HUES48 (cell line): ENCODE data around the gene XRCC1.

Source experiments
- H3K27ac ChIP-seq: one replicate; pipeline ENCODE4 v1.7.0; 2013; ENCODE audit warnings: low read depth, low read length, inconsistent platforms
- H3K27me3 ChIP-seq: 2 replicates; pipeline ENCODE4 v1.6.1; 2013; ENCODE audit warnings: mild to moderate bottlenecking, low read length; ENCODE audit not compliant: control insufficient read depth, insufficient read depth
- H3K36me3 ChIP-seq: 2 replicates; pipeline ENCODE4 v1.6.1; 2013; ENCODE audit warnings: low read length; ENCODE audit not compliant: control insufficient read depth, insufficient read depth
- H3K4me1 ChIP-seq: 2 replicates; pipeline ENCODE4 v1.6.1; 2013; ENCODE audit warnings: mild to moderate bottlenecking, low read length; ENCODE audit not compliant: control insufficient read depth, insufficient read depth
- H3K4me3 ChIP-seq: 2 replicates; pipeline ENCODE4 v1.5.1; 2013; ENCODE audit warnings: mild to moderate bottlenecking, low read depth, low read length
- H3K9ac ChIP-seq: 2 replicates; pipeline ENCODE4 v1.6.1; 2013; ENCODE audit warnings: mild to moderate bottlenecking, low read depth, low read length, moderate library complexity
- H3K9me3 ChIP-seq: 2 replicates; pipeline ENCODE4 v1.6.1; 2013; ENCODE audit warnings: low read length; ENCODE audit not compliant: control insufficient read depth, insufficient read depth

Gene XRCC1

DNA sequence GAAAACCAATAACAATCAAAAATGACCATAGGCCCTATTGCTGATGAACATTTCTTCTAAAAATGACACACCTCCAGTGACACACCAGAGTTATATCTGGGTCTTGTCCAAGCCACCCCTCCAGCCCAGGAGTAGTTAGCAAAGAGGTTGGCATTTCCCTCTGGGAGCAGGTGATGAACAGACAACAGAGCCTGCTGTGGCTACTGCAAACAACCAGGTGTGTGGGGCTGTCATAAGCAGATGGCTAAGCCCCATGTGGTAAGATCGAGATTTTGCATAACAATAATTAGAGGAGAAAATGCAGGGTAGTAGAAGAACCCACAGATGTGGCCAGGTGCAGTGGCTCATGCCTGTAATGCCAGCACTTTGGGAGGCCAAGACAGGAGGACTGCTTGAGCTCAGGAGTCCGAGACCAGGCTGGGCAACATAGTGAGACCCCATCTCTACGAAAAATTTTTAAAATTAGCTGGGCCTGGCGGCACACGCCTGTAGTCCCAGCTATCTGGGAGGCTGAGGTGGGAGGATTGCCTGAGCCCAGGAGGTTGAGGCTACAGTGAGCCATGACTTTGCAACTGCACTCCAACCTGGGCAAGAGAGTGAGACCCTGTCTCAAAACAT is 5.0 kb downstream of the XRCC1 start:
- Histone ChIP-seq H3K9me3 (no peaks in the 10 kb centered on the region), H3K27me3 (no peaks in the 10 kb centered on the region), H3K4me3 (no peak overlapping the region), H3K9ac (no peak overlapping the region), H3K4me1 (peaks cover 6% of the 10 kb centered on the region; the same call in 1 of the 2 replicates), H3K27ac (no peak overlapping the region), H3K36me3 (peaks cover 10% of the 10 kb centered on the region)

DNA sequence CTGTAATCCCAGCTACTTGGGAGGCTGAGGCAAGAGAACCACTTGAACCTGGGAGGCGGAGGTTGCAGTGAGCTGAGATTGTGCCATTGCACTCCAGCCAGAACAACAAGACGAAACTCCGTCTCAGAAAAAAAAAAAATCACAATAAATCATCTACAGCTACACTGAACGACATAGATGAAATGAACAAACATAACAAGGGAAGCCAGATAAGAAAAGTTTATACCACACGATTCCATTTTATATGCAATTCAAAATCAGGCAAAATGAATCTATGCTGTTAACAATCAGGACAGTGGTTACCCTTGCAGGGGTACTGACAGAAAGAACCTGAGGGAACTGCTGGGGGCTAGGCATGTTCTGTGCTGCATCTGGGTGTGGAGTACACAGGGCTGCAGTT is 5.7 kb downstream of the XRCC1 start:
- Histone ChIP-seq H3K27me3 (no peaks in the 10 kb centered on the region), H3K9ac (no peak overlapping the region), H3K9me3 (no peaks in the 10 kb centered on the region), H3K36me3 (peaks cover 10% of the 10 kb centered on the region), H3K27ac (no peak overlapping the region), H3K4me3 (no peak overlapping the region), H3K4me1 (peaks cover 2% of the 10 kb centered on the region; the same call in 1 of the 2 replicates)

DNA sequence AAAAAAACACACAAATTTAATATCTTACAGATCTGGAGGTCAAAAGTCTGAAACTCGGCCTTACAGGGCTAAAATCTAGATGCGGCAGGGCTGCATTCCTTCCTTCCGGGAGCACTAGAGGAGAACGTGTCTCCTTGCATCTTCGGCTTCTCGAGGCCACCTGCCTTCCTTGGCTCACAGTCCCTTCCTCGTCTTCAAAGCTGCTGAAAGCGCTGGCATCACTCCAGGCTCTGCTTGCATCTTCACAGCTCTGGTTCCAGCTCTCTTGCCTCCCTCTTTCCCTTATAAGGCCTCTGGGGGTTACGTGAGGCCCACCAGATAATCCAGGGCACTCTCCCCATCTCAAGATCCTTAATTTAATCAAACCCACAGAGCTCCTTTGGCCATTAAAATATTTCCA is 10.5 kb downstream of the XRCC1 start:
- H3K36me3 ChIP-seq = peaks cover 14% of the 10 kb centered on the region; the same call in 1 of the 2 replicates
- no peaks in the 10 kb centered on the region for H3K9me3 ChIP-seq
- no peak overlapping the region for H3K4me3 ChIP-seq
- no peak overlapping the region for H3K27ac ChIP-seq
- H3K9ac ChIP-seq = no peak overlapping the region
- no peaks in the 10 kb centered on the region for H3K27me3 ChIP-seq
- no peaks in the 10 kb centered on the region for H3K4me1 ChIP-seq

DNA sequence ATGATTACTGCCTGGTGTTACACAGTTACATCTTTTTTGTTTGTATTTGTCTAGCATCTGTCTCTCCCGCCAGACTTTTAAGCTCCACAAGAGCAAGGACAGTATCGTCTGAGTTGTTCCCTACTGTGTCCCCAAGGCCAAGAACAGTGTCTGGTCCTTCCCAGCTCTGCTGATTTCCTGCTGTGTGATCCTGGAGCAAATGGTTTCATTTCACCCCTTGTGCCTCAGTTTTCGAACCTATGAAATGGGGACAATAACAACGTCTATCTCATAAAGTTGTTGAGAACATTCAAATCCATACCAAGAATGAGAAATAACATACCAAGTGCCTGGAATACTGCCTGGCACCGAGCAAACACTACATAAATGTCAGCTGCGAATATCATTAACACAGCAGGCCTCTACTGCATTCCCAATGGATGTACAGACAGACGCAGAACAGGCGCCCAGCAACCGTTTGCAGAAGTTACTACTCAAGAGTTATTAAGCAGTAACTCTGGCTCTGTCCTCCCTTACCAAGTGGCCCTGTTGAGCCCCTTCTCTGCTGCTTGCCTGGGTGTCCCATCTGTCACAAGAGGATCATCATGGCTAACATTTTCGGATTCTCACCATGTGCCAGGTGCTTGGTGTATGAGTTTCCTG is 11.4 kb downstream of the XRCC1 start:
- Histone ChIP-seq H3K4me3 (no peak overlapping the region), H3K4me1 (no peaks in the 10 kb centered on the region), H3K36me3 (peaks cover 16% of the 10 kb centered on the region; the same call in 1 of the 2 replicates), H3K27me3 (no peaks in the 10 kb centered on the region), H3K27ac (no peak overlapping the region), H3K9me3 (no peaks in the 10 kb centered on the region), H3K9ac (no peak overlapping the region)

DNA sequence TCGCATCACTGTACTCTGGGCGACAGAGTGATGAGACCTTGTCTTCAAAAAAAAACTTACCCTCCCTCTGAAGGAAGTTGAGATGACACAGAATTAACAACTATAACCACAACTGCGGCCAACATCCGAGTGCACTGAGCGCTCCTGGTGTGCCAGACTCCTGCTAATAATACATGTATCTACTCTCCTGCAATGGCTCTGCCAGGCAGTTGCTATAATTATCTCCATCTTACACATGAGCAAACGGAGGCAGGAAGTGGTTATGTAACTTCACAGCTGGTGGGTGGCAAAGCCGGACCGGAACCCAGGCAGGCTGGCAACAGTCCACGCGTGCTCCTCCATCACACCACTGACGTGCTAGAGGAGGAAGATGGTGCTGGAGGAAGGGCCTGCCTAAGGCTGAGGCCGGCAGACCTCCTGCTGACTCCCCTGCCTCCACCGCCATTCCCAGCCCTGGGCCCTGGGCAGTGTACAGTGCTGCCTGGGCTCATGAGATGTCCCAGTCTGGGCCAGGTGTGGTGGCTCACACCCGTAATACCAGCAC is 12.6 kb downstream of the XRCC1 start:
- Histone ChIP-seq H3K27ac (no peak overlapping the region), H3K9ac (no peak overlapping the region), H3K4me1 (no peaks in the 10 kb centered on the region), H3K4me3 (no peak overlapping the region), H3K9me3 (no peaks in the 10 kb centered on the region), H3K36me3 (peaks cover 20% of the 10 kb centered on the region), H3K27me3 (no peaks in the 10 kb centered on the region)

DNA sequence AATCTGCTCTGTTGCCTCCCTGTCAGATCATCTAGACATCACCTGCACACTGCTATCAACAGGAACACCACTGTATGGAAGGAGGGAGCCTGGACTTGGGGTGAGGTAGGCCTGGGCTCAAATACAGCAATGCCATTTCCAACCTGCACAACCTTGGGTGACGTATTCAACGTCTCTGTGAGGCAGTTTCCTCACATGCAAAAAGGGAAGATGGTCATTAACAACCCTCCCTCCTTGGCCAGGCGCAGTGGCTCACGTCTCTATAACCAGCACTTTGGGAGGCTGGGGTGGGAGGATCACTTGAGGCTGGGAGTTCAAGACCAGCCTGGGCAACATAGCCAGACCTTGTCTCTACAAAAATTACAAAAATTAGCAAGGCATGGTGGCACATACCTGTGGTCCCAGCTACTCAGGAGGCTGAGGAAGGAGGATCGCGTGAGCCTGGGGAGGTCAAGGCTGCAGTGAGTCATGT is 13.1 kb downstream of the XRCC1 start:
- H3K4me1 ChIP-seq = no peaks in the 10 kb centered on the region
- no peaks in the 10 kb centered on the region for H3K27me3 ChIP-seq
- no peak overlapping the region for H3K9ac ChIP-seq
- no peaks in the 10 kb centered on the region for H3K9me3 ChIP-seq
- H3K27ac ChIP-seq = no peak overlapping the region
- no peak overlapping the region for H3K4me3 ChIP-seq
- H3K36me3 ChIP-seq = peaks cover 25% of the 10 kb centered on the region

DNA sequence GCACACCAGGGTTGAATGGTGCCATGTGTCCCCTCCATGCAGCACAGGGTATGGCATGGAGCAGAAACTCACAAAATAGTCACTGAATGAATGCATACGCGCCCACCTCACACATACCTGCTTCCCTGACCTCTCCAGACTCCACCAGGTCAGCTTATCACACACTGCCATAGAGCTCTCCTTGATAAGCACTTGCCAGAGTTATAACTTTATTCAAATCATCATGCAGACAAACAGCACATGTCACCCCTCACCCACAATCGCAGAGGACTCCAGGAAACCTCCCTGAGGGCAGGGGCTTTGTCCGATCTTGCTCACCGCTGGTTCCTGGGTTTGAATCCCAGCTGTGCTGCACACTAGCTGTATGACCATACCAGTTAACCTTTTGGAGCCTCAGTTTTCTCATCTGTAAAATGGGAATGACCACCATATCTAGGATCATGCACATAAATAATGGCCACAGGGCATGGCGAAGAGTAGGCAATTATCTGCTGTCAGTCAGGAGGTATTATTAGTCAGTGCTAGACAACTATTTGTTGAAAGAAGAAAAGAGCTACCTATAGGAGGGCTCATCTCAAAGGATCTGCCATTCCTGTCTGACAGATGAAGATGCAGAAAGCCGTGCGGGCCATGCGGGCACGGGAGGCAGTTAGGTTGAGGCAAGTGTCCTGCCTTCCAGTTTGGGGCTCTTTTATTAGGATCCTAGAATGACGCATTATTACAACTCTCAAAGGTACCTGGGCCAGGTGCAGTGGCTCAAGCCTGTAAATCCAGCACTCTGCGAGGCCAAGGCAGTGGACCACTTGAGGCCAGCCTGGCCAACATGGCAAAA is 14.0 kb downstream of the XRCC1 start:
- Histone ChIP-seq H3K4me3 (no peak overlapping the region), H3K9ac (no peak overlapping the region), H3K9me3 (no peaks in the 10 kb centered on the region), H3K27me3 (no peaks in the 10 kb centered on the region), H3K27ac (no peak overlapping the region), H3K36me3 (peaks cover 26% of the 10 kb centered on the region), H3K4me1 (no peaks in the 10 kb centered on the region)

DNA sequence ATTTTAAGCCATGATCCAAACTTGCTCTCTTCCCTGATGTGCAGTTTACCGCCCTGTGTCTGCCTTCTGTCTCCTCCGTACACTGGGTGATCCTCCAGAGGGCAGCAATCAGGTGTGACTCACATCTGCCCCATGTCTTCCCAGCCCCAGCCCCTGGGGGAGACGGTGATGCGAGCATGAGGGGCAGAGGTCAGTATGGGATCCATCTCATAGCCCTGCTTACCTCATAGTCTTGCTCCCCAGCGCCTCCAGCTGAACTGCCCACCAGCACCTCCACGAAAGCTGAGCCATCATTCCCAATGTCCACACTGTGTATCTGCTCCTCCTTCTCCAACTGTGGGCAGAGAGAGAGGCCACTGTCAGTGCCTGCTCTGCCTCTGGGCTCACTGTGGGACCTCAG is 14.6 kb downstream of the XRCC1 start:
- no peak overlapping the region for H3K27ac ChIP-seq
- no peak overlapping the region for H3K4me3 ChIP-seq
- no peak overlapping the region for H3K9ac ChIP-seq
- H3K9me3 ChIP-seq = no peaks in the 10 kb centered on the region
- H3K36me3 ChIP-seq = peaks cover 26% of the 10 kb centered on the region
- H3K4me1 ChIP-seq = no peaks in the 10 kb centered on the region
- no peaks in the 10 kb centered on the region for H3K27me3 ChIP-seq

DNA sequence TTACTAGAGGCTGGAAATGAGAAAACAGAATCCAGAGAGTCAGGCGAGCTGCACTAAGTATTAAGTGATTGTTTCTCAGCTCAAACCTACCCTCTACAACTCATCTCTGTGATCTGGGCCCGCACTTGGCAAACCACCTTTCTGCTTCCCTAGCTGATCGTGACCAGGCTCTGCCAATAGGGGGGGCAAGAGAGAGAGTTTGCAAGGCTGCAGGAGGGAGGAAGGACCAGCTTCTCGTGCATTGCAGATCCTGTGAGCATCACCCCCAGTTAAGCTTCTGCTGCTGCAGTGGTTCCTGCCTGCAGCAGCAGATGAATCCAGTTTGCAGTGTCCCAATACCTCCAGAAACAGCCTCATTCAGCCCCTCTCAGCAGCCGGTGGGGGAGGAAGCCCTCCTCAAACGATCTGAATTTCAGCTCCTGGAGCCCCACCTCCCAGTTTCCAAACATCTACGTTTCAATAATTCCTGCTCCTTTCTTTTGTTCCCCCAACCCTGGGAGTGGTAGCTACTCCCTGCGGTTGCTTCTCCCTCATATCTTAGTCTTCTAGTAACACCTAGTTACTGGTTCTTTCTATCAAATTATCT is 20.0 kb downstream of the XRCC1 start:
- no peaks in the 10 kb centered on the region for H3K9me3 ChIP-seq
- H3K4me3 ChIP-seq = no peak overlapping the region
- H3K9ac ChIP-seq = no peak overlapping the region
- H3K27ac ChIP-seq = no peak overlapping the region
- no peaks in the 10 kb centered on the region for H3K27me3 ChIP-seq
- H3K36me3 ChIP-seq = peaks cover 51% of the 10 kb centered on the region
- H3K4me1 ChIP-seq = no peaks in the 10 kb centered on the region

DNA sequence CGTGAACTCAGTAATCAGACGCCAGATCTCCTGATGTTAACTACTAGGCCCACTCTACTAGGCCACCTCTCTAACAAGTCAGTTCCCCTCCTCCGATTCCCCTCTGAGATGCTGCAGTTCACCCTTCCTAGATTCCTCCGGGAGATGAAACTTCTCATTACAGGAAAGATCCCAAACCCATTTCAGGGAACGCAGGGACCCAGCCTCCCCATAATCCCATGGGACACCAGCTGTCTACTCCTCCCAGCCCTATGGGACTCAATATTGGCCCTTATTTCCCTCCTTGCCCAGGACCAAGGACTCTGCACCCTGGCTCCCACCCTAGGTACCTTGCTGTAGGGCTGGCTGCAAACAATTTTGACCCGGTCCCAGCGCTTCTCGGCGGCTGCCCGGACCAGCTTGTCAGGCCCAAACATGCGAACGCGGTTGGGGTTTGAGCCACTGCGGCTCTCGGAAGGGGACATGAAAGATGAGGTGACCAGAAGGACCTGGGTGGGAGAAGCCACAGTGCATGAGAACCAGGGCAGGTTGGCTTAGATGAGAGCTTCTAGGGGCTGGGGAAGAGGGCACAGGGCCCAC is 20.9 kb downstream of the XRCC1 start:
- Histone ChIP-seq H3K27ac (no peak overlapping the region), H3K4me3 (no peak overlapping the region), H3K27me3 (no peaks in the 10 kb centered on the region), H3K9me3 (no peaks in the 10 kb centered on the region), H3K4me1 (no peaks in the 10 kb centered on the region), H3K9ac (no peak overlapping the region), H3K36me3 (peaks cover 57% of the 10 kb centered on the region)
